HG03432 (cell line): ENCODE data around the gene COA3.

ENCODE experiments used
- ATAC-seq: cut with Tn5 transposase; IDR thresholded peaks from one replicate; pipeline ENCODE4 v1.9.1; 2021; ENCODE audit warnings: mild to moderate bottlenecking, moderate library complexity; ENCODE audit not compliant: unreplicated experiment

The COA3 gene

GRCh38 chr17:42818379-42818778 lies 19.9 kb upstream of the COA3 start:
- ATAC-seq = no peak

GRCh38 chr17:42817866-42818265 lies 19.4 kb upstream of the COA3 start:
- ATAC-seq = no peak

- no peak for ATAC-seq
These were observed 16.3 kb upstream of the COA3 start for GRCh38 chr17:42814633-42815399.

GRCh38 chr17:42809250-42809649 lies 10.7 kb upstream of the COA3 start:
- ATAC-seq = no peak

GRCh38 chr17:42806249-42806648 lies 7.7 kb upstream of the COA3 start:
- ATAC-seq = no peak

- ATAC-seq = no peak
These were observed 6.4 kb upstream of the COA3 start for GRCh38 chr17:42804918-42805367.

GRCh38 chr17:42803074-42803883 lies 4.8 kb upstream of the COA3 start:
- ATAC-seq = no peak

GRCh38 chr17:42798011-42798382 lies 507 bp downstream of the COA3 start:
- no peak for ATAC-seq

- ATAC-seq = no peak
These were observed 1.2 kb downstream of the COA3 start for GRCh38 chr17:42797067-42798007.

GRCh38 chr17:42796066-42796758 lies 2.3 kb downstream of the COA3 start:
- no peak for ATAC-seq

- no peak for ATAC-seq
These were observed 3.0 kb downstream of the COA3 start for GRCh38 chr17:42795465-42795864.

GRCh38 chr17:42795061-42795460 lies 3.4 kb downstream of the COA3 start:
- no peak for ATAC-seq

- ATAC-seq = no peak
These were observed 6.0 kb downstream of the COA3 start for GRCh38 chr17:42792545-42792944.

- no peak for ATAC-seq
These were observed 6.6 kb downstream of the COA3 start for GRCh38 chr17:42791948-42792347.

GRCh38 chr17:42787266-42787665 lies 11.2 kb downstream of the COA3 start:
- no peak for ATAC-seq

GRCh38 chr17:42784811-42785592 lies 13.5 kb downstream of the COA3 start:
- ATAC-seq = no peak

GRCh38 chr17:42784409-42784808 lies 14.1 kb downstream of the COA3 start:
- ATAC-seq = no peak

GRCh38 chr17:42783791-42784138 lies 14.7 kb downstream of the COA3 start:
- ATAC-seq = no peak

GRCh38 chr17:42783062-42783790 lies 15.3 kb downstream of the COA3 start:
- no peak for ATAC-seq
